ENCODE data around the gene CFP. TPM values are rescaled to one million over a fixed set of nuclear protein-coding genes. Genes with fewer than 3 reads are reported as not detected.

The CFP gene
- total and polyA plus RNA-seq, 2 of the 13 experiments (the other 11 are each of a cell fraction or from before 2014, with no cell fraction given): 0.01 TPM; not detected in 1

GRCh38 chrX:47585273-47585672 is 44.5 kb downstream of the CFP start (continued):
- no peak for TF ChIP-seq ZNF646 (CRISPR knock-in tag; IDR thresholded peaks at IDR 0.05)
- no peak for TF ChIP-seq ZNF484 (CRISPR knock-in tag; IDR thresholded peaks at IDR 0.05; ENCODE audit: borderline replicate concordance, low read depth)
- TF ChIP-seq ZSCAN30 (CRISPR knock-in tag; IDR thresholded peaks at IDR 0.05): no peak
- no peak for TF ChIP-seq ZXDC (CRISPR knock-in tag; IDR thresholded peaks at IDR 0.05)
- no peak for TF ChIP-seq SNAI1 (CRISPR knock-in tag; IDR thresholded peaks at IDR 0.05; ENCODE audit: borderline replicate concordance)
- TF ChIP-seq ZNF260 (CRISPR knock-in tag; IDR thresholded peaks at IDR 0.05; ENCODE audit: borderline replicate concordance, low read depth): no peak
- TF ChIP-seq NR0B2 (CRISPR knock-in tag; IDR thresholded peaks at IDR 0.05): no peak
- no peak for TF ChIP-seq NFIB (CRISPR knock-in tag; IDR thresholded peaks at IDR 0.05; ENCODE audit: borderline replicate concordance)

All from HepG2 (cell line).